Tibial artery (tissue), 4 donors: Measurements from ENCODE around the gene SAMD4A.

Experiments
- DNase-seq, 2 donors: peaks; one replicate each; pipeline ENCODE4 v3.0.0-alpha.2; 2019
- H3K27ac ChIP-seq, 2 donors: fragments of 200-600 bp; sonication (generic) in 1 of 2; 1 replicate in 1 of 2; 2 replicates in 1 of 2; pipeline ENCODE4 v1.5.1; 2018 to 2019; ENCODE audit warnings: mild to moderate bottlenecking in 1 of 2
- H3K27me3 ChIP-seq, 2 donors: fragments of 200-600 bp; sonication (generic) in 1 of 2; one replicate each; pipeline versions ENCODE4 v1.5.1 to v1.6.0; 2016 to 2019
- H3K36me3 ChIP-seq, 3 donors: fragments of 200-600 bp; sonication (generic) in 2 of 3; one replicate each; pipeline ENCODE4 v1.5.1; 2016 to 2019; ENCODE audit warnings: mild to moderate bottlenecking in 2 of 3
- H3K4me1 ChIP-seq, 4 donors: fragments of 200-600 bp; sonication (generic) in 2 of 4; 1 replicate in 3 of 4; 2 replicates in 1 of 4; pipeline ENCODE4 v1.5.1; 2016 to 2019
- H3K4me3 ChIP-seq, 2 donors: fragments of 200-600 bp; sonication (generic) in 1 of 2; 1 replicate in 1 of 2; 2 replicates in 1 of 2; pipeline ENCODE4 v1.5.1; 2018 to 2019; ENCODE audit warnings: mild to moderate bottlenecking in 2 of 2
- H3K9me3 ChIP-seq, 3 donors: fragments of 200-600 bp; sonication (generic) in 1 of 3; one replicate each; pipeline ENCODE4 v1.5.1; 2016 to 2019
- intact Hi-C: fragments of 100-400 bp; cut with DNase I; formaldehyde crosslinking; loops from one replicate; pipeline ENCODE4 v1.15.0; 2023; ENCODE audit warnings: low total_unique reads
- TF ChIP-seq, protein P1 (sequence below), 2 experiments: fragments of 200-600 bp in 1 of 2; fragments of 450-650 bp in 1 of 2; IDR thresholded peaks; one replicate each; pipeline ENCODE4 v1.5.1; 2017 to 2019; ENCODE audit warnings: antibody characterized with exemption in 2 of 2, mild to moderate bottlenecking in 1 of 2, moderate library complexity in 1 of 2

SAMD4A gene

DNA sequence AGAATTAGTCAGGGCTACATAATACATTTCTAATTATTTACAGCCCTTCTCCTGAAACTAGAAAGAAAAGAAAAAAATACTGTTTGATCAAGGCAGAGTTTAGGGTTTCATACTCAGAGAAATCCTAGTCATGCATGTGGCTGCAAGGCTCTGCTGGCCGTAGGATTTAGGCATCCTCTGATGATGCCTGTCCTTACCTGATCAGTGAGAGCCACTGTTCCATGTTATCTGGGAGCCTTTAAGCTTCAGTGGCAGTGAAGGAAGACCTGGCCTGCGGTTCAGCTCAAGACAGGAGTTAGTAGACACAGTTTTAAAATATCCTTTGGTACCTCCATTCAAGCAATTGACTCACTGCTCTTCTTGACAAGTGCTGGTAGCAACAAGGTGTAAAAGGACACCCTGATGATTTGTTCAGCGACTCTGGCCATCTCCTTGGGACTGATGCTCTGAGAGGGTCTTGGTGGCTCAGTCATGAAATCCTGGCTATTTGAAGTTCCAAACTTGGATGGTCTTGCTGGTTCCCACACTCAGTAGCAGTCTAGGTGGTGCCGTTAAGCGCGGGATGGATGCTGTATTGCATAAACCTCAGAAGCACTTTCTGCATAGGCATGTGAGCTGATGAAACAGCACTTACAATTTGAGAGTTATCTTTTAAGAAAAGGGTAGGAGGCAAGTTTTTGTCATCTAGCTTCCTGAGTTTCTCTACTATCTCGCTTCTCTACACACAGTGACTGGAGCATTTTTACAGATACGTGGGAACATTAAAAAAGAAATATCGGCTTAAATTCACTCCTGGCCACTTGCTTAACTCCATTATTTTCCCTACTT, 162.0 kb downstream of the SAMD4A start:
- Histone ChIP-seq H3K4me3 (no peak overlapping the region), H3K27ac (no peak overlapping the region), H3K36me3 (no peaks in the 10 kb centered on the region), H3K9me3 (no peaks in the 10 kb centered on the region), H3K27me3 (no peaks in the 10 kb centered on the region), H3K4me1 (peaks cover 0 to 24% (median 9%) of the 10 kb centered on the region in 4 donors)
- intact Hi-C loops: no loop called here
- no peak for DNase-seq
- TF ChIP-seq, protein P1, sequence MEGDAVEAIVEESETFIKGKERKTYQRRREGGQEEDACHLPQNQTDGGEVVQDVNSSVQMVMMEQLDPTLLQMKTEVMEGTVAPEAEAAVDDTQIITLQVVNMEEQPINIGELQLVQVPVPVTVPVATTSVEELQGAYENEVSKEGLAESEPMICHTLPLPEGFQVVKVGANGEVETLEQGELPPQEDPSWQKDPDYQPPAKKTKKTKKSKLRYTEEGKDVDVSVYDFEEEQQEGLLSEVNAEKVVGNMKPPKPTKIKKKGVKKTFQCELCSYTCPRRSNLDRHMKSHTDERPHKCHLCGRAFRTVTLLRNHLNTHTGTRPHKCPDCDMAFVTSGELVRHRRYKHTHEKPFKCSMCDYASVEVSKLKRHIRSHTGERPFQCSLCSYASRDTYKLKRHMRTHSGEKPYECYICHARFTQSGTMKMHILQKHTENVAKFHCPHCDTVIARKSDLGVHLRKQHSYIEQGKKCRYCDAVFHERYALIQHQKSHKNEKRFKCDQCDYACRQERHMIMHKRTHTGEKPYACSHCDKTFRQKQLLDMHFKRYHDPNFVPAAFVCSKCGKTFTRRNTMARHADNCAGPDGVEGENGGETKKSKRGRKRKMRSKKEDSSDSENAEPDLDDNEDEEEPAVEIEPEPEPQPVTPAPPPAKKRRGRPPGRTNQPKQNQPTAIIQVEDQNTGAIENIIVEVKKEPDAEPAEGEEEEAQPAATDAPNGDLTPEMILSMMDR (IDR thresholded peaks at IDR 0.05): no peak

GRCh38 chr14:54730156-54730961, 163.4 kb downstream of the SAMD4A start:
- Histone ChIP-seq H3K36me3 (no peaks in the 10 kb centered on the region), H3K27me3 (no peaks in the 10 kb centered on the region), H3K4me3 (peak overlapping the region; percentile 4 to 12), H3K9me3 (no peaks in the 10 kb centered on the region), H3K4me1 (peaks cover 0 to 39% (median 9%) of the 10 kb centered on the region in 4 donors), H3K27ac (peak overlapping the region; percentile 38 to 44)
- intact Hi-C loops: no loop called here
- no peak for DNase-seq
- TF ChIP-seq, protein P1 (IDR thresholded peaks at IDR 0.05): no peak

- TF ChIP-seq, protein P1 (IDR thresholded peaks at IDR 0.05): no peak
- DNase-seq: no peak
- Histone ChIP-seq H3K4me1 (peaks cover 0 to 75% (median 27%) of the 10 kb centered on the region in 4 donors), H3K4me3 (no peak overlapping the region), H3K27me3 (no peaks in the 10 kb centered on the region), H3K9me3 (no peaks in the 10 kb centered on the region), H3K36me3 (no peaks in the 10 kb centered on the region), H3K27ac (peak overlapping the region; percentile 51 to 68)
- intact Hi-C loops: no loop called here
These were observed 168.0 kb downstream of the SAMD4A start for GRCh38 chr14:54734966-54735365.

DNA sequence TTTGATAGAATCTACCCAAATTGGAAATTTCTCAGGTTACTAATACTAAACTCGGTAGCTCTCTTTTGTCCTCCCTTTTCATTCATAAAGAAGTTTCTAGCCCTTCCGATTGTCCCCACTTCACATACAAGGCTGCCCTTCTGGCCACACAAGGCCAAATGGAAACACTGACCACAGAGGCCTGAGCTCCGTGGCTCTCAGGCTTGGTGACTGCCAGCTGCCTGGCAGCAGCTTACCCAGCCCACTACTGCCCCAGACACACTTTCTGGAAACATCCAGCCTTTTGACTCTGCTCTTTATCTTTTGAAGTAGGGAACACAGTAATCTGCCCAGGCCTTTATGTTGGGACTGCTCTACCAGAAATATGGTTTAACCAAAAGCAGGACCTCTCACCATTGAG, 168.5 kb downstream of the SAMD4A start:
- Histone ChIP-seq H3K36me3 (no peaks in the 10 kb centered on the region), H3K9me3 (no peaks in the 10 kb centered on the region), H3K27me3 (no peaks in the 10 kb centered on the region), H3K4me3 (no peak overlapping the region), H3K27ac (peak overlapping the region; percentile 51 to 68), H3K4me1 (peaks cover 0 to 70% (median 26%) of the 10 kb centered on the region in 4 donors)
- TF ChIP-seq, protein P1 (IDR thresholded peaks at IDR 0.05): no peak
- intact Hi-C loops: no loop called here
- no peak for DNase-seq

DNA sequence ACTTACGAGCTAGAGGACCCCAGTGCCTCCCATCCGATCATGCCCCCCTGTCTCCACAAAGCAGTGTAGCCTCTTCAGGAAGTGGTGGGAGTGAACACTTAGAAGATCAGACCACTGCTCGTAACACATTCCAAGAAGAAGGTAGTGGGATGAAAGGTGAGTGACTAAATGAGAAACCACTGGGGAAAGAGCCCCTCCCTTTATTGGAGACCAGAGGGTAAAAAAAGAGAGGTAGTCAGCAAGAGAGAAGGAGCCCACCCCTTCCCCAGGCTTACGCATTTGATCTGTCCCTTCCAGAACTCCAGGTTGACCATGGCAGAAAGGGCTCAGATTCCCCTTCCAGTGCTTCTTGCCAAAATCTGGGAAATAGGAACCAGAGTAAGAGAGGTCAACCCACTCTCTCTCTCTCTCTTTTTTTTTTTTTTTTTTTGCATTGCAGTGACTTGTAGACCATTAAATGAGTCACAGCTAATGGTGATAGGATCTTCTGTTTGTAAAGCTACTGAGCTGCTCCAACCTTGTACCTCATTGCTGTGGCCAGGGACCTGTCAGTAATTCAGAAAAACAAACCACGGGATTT, 170.3 kb downstream of the SAMD4A start:
- Histone ChIP-seq H3K4me1 (peaks cover 0 to 60% (median 19%) of the 10 kb centered on the region in 4 donors), H3K27ac (peak overlapping the region; percentile 51 to 68), H3K4me3 (no peak overlapping the region), H3K9me3 (no peaks in the 10 kb centered on the region), H3K36me3 (no peaks in the 10 kb centered on the region), H3K27me3 (no peaks in the 10 kb centered on the region)
- intact Hi-C loops: no loop called here
- TF ChIP-seq, protein P1 (IDR thresholded peaks at IDR 0.05): no peak
- no peak for DNase-seq
